MG63 (cell line): Measurements from ENCODE around the gene SMIM7. TPM values are rescaled to one million over a fixed set of nuclear protein-coding genes. Genes with fewer than 3 reads are reported as not detected.

Experiments used
- DNase-seq: peaks from one replicate; pipeline ENCODE4 v3.0.0-alpha.2; 2020
- H3K27me3 ChIP-seq: fragments of 250-450 bp; sonication (Bioruptor Pico); 2 replicates; pipeline ENCODE4 v1.5.1; 2020; ENCODE audit warnings: mild to moderate bottlenecking, moderate library complexity
- H3K36me3 ChIP-seq: fragments of 250-450 bp; sonication (Bioruptor Pico); 2 replicates; pipeline ENCODE4 v1.5.1; 2020; ENCODE audit warnings: mild to moderate bottlenecking, moderate library complexity
- H3K4me3 ChIP-seq: fragments of 250-450 bp; sonication (Bioruptor Pico); 2 replicates; pipeline ENCODE4 v1.5.1; 2020; ENCODE audit warnings: mild to moderate bottlenecking, moderate library complexity
- H3K9me3 ChIP-seq: fragments of 250-450 bp; sonication (Bioruptor Pico); 2 replicates; pipeline ENCODE4 v1.5.1; 2020; ENCODE audit warnings: mild to moderate bottlenecking, moderate library complexity
- total RNA-seq: library from RNA; depleted of rRNA; stranded (reverse); fragments of >200 nt; shearing (Covaris generic); gene quantifications from 2 replicates; pipeline ENCODE4 v1.2.3, GENCODE V29; 2014; ENCODE audit warnings: low replicate concordance

SMIM7 gene
- total RNA-seq, 1 experiment from 2014 or later = 111 TPM

DNA sequence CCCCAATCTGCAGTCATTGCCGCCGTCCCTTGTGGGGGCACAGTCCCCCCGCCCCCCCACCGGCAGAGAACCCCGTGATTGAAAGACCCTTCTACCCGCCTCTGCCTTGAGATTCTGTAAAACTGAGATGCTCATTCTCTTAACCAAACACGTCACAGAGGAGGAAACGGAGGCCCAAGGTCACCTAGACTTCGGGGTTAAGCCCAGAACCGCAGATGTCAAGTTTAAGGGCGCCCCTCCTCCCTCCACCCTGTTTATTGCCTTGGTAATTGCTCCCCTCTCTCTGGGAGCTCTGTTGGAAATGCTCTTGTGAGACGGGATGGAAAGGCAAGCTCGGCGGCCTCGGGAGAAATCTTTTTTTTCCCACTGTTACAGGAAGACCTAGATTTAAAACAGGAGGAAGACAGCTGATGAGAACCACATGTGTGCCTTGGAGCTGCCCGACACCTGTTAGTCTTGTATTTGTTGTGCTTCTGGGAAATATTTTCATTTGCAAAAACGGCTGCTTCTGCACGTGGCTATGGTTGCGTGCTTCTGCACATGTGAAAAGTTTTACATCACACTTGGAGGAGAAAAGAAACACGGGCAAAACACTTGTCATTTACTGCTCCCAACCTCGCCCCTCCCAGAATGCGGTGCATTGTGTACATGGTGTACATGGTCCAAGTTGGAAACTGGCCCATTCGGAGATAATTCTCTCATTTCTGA is 30.8 kb downstream of the SMIM7 start:
- no peak for DNase-seq
- Histone ChIP-seq H3K36me3 (peaks cover 57% of the 10 kb centered on the region), H3K9me3 (no peaks in the 10 kb centered on the region), H3K27me3 (no peaks in the 10 kb centered on the region), H3K4me3 (peak overlapping the region; percentile 93)

DNA sequence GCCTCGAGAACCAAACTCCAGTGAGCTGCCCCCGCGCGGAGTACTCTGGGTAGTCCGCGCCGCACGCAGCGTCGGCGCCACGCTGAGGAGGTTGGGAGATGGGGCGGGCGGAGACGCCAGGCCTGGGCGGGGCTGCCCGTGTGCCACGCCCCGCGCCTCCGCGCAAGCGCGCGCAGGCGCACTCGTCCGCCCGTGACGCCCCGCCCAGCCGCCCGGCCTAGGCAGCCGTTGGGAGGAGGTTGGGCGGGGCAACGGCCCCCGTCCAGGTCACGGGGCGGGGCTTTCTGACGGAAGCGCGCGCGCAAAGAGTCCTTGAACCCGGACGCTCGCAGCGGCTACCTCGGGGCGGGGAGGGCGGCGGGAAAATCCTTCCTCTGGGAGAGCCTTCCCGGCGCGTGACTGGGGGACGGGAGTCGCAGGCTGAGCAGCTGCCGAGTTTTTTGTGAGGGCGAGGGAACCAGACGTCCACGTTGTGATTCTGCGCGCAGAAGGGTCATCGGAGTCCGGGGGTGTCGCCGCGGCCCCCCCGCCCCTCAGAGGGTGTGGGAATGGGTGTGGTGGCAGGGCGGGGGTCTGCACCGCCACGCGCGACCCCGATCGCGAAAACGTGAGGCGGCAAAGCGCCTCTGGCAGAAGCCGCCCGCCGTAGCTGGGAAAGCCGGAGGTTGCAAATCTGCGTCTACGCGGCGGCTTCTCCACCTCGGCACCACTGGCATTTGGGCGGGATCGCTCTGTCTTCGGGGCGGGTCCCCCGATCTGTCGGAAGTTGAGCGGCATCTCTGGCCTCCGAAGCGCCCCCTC is 31.6 kb downstream of the SMIM7 start, which contains the start of gene MED26:
TSS of gene MED26 (minus strand) at position 22 of the 801 bp plus-strand sequence. CDS start 261 bp downstream, outside the sequence.
- Histone ChIP-seq H3K36me3 (peaks cover 57% of the 10 kb centered on the region), H3K4me3 (peak within 1 kb of the TSS; percentile 93), H3K27me3 (no peaks in the 10 kb centered on the region), H3K9me3 (no peaks in the 10 kb centered on the region)
- peak; percentile 93 for DNase-seq

DNA sequence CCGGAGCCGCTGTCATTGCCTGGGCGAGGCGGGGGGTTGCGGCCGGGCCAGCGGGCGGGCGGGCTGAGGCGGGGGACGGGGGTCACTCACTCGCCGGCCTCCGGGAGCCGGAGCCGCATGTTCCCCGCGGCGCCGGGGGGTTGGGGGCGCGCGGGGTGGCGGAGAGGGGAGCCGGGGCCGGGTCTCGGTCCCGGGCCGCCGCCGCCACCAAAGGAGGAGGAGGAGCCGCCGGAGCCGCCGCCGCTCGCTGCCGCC is 32.1 kb downstream of the SMIM7 start:
- H3K9me3 ChIP-seq = no peaks in the 10 kb centered on the region
- H3K36me3 ChIP-seq = peaks cover 60% of the 10 kb centered on the region
- H3K27me3 ChIP-seq = no peaks in the 10 kb centered on the region
- peak overlapping the region; percentile 93 for H3K4me3 ChIP-seq
- DNase-seq = no peak

DNA sequence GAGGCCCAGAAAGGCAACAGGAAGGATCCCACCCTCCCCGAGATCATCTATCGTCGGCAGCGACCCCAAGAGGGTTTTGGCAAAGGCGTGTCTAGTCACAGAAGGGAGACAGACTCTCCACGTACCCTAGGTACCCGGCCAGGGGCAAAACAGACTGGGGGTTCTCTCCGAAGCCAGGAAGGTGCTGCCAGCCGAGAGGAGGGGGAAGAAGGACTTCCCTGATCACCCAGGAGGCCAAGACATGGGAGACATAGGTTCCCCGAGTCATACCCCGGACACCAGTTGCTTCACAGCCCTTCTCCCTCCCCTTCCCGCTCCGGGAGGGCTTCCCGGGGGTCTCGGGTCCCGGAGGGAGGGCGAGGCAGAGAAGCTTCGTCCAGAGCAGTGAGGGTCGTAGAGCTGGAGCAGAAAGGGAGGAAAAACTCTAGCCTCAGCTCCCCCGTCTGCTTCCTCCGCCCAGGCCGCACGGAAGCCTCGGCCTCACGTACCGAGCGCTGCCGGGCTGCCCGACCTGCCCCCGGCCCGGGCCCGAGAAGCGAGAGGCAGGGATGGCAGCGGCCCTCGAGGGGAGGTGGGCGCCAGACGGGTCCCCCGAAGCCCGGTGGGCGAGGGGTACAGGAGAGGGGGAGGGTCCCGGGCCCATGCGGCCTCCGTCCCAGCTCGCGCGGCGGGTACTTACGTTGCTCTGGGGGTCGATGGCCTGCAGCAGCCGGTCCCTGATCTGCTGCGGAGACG is 32.6 kb downstream of the SMIM7 start:
- no peak for DNase-seq
- Histone ChIP-seq H3K4me3 (peak overlapping the region; percentile 93), H3K9me3 (no peaks in the 10 kb centered on the region), H3K36me3 (peaks cover 56% of the 10 kb centered on the region), H3K27me3 (no peaks in the 10 kb centered on the region)

DNA sequence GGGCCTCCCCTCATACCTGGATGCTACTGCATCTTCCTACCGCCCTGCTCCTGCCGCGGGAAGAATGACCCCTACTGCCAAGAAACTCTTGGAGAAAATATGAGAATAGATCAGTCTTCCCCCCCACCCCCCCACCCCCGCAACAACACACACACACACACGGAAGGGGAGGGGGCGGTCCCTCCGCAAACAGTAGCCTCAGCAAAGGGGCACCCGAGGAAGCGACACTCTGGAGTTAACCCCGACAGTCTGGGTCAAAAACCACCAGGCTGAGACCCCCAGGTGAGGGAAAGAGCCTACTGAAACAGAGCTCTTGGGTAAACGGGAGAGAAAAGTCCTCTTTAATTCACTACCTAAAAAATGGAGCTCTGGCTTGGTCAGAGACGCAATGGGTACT is 33.1 kb downstream of the SMIM7 start:
- Histone ChIP-seq H3K9me3 (no peaks in the 10 kb centered on the region), H3K27me3 (no peaks in the 10 kb centered on the region), H3K36me3 (peaks cover 53% of the 10 kb centered on the region), H3K4me3 (peak overlapping the region; percentile 93)
- DNase-seq = peak; percentile 23

DNA sequence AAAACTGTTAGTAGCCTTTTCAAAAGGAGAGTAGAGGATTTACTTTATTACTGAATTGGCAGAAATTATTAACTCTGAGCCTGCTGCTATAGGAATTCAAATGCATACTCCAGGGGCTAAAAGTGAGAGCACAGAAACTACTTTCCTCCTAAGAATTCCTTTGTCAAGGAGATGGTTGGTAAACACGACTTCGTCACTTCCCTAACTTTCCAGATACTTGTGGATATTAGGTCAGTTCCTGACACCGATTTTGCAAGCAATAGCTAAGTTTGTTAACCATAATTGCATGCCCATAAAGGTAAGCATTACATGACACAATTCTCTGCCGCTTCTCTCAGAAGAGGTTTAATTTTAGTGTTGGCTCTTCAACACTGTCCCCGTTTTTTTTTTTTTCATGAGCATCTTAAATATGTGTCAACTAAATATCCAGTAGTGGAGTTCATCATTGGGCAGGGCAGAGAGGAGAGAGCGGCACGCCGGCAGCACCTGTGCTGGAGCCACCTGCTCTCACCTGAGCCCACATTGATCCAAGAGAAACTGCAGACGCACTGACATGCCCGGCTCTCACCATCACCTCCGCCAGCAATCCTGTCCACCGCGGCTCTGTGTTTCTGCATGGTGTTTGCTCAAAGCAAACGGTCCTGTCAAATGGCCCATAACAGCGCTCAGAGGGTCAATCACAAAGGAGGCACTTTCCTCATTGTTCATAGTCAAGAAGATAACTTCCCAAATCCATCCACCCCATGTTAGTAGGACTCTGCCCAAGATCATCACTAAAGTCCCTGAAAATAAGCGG is 34.6 kb downstream of the SMIM7 start:
- peaks cover 42% of the 10 kb centered on the region for H3K36me3 ChIP-seq
- DNase-seq = no peak
- no peaks in the 10 kb centered on the region for H3K9me3 ChIP-seq
- H3K27me3 ChIP-seq = no peaks in the 10 kb centered on the region
- 0 out of 2 replicates have a peak overlapping the region, but pooled peaks have one; percentile 93 for H3K4me3 ChIP-seq

DNA sequence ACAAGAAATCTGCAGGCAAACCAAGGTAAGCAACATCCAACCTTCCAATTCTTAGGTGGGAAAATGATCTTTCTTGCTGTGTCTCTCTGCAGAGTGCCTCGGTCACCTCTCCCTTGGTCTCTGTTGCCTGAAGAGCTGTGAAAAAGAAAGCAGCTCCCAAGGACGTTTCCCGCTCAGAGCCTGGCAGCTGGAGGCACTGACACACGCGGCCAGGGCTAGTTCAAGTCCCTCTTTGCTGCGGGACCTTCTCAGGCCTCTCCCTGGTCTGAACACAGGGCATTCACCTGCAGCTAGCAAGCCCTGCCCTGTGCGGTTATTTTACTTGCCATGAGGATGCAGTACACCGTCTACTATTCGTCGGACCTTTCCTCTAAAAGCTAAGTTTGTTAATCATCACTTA is 35.7 kb downstream of the SMIM7 start:
- DNase-seq = no peak

DNA sequence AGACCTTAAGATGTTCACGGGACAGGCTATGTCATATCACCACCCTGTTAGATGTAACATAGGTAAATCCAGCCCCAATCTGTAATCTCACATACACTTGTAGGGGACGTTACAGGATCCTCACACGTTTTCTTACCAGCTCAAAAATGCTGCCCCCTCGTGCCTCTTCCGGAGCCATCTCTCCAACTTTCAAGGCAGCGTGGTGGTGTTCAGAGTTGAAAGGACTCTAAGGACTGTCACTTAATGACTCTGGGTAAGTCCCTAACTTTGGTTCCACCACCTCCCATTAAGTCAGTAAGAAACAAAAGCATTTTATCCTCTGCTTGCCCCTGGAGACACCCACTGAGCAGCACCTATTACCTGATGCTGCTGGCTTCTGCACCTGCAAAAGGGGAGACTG is 36.4 kb downstream of the SMIM7 start:
- DNase-seq = no peak
- H3K4me3 ChIP-seq = no peak overlapping the region
- H3K9me3 ChIP-seq = no peaks in the 10 kb centered on the region
- peaks cover 33% of the 10 kb centered on the region for H3K36me3 ChIP-seq
- no peaks in the 10 kb centered on the region for H3K27me3 ChIP-seq

More for the DNA sequence above, 35.7 kb downstream of the SMIM7 start:
- Histone ChIP-seq H3K27me3 (no peaks in the 10 kb centered on the region), H3K9me3 (no peaks in the 10 kb centered on the region), H3K4me3 (no peak overlapping the region), H3K36me3 (peaks cover 36% of the 10 kb centered on the region)

DNA sequence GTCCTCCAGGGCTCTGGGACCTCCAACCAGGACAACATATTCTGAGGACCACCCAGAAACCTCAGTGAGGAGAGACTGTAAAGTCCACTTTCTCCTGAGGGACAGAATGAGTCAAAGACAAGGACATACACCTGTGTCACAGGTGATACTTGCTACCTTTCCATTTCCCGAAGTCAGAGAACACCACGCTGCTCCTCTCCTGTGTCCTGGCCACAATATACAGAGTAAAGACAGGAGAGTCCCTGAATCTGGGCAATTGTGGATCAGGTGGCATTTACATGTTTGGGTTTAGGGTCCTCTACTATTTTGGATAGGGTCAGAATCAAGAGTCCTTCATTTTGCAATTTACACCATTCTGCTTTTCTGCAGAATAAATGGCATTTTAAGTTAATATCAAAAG is 36.9 kb downstream of the SMIM7 start:
- peaks cover 33% of the 10 kb centered on the region for H3K36me3 ChIP-seq
- H3K9me3 ChIP-seq = no peaks in the 10 kb centered on the region
- H3K27me3 ChIP-seq = no peaks in the 10 kb centered on the region
- H3K4me3 ChIP-seq = no peak overlapping the region
- no peak for DNase-seq

DNA sequence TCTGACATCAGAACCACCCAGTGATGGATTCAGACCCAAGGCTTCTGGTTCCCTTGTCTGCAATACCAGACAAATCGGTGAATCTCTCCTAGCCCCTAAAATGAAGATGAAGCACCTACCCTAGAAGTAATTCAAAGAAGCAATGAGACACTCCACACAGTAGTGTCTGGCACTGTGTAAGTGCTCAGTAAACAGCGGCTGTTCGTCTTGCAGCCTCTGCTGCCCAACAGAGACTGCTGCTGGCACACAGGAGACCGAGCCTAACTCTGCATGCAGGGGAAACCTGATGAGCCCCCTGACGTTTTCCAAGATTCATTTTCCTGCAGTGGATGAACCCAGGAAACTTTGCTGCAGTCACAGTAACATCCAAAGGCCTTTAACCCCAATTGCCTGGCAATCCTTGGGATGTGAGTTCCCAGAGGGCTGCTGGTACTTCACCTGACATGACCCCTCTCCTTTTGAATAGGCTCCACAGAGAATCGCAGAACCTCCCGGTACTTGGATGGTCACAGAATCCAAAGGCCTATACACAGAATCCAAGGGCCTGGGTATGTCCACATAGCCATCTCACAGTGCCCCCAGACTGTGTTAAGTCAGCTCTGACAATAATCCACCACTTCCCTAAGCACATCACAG is 38.7 kb downstream of the SMIM7 start:
- no peaks in the 10 kb centered on the region for H3K27me3 ChIP-seq
- H3K9me3 ChIP-seq = no peaks in the 10 kb centered on the region
- DNase-seq = no peak
- H3K36me3 ChIP-seq = peaks cover 33% of the 10 kb centered on the region
- H3K4me3 ChIP-seq = no peak overlapping the region

DNA sequence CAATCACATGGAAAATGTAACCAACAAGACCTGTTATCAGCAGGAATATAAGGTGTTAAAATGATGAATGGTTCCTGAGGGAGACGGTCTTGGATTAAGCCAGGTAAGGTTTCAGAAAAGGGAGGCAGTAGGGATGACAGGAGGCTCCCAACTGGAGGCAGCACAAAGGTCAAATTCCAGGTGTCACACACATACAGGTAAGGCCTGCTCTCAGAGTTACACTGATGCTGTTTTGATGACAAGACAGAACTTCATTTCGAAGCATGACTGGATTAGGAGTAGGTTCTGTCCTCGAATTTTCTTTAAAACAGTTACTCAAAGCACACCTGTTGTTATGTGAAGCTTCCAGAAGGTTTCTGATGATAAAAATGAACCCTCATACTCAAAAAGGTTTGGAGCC is 39.4 kb downstream of the SMIM7 start:
- Histone ChIP-seq H3K9me3 (no peaks in the 10 kb centered on the region), H3K27me3 (no peaks in the 10 kb centered on the region), H3K4me3 (no peak overlapping the region), H3K36me3 (peaks cover 28% of the 10 kb centered on the region)
- DNase-seq = no peak

DNA sequence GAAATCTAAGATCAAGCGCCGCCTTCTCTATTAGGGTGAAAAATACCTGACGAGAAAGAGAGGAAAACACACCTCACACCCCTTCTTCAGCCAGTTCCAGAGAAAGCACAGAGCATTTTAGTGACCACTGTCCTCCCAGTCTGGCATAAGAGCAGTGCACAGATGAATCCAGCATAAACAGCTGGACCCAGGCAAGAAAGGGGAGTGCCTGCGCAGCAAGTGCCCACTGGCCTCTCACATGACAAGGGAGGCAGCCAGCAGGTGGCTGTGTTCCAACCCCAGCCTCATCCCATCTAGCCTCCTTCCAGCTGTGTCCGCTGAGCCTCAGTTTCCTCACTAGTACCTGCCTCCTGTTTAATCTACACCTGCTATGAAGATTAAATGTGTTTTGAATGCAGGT is 39.9 kb downstream of the SMIM7 start:
- no peak overlapping the region for H3K4me3 ChIP-seq
- no peak for DNase-seq

DNA sequence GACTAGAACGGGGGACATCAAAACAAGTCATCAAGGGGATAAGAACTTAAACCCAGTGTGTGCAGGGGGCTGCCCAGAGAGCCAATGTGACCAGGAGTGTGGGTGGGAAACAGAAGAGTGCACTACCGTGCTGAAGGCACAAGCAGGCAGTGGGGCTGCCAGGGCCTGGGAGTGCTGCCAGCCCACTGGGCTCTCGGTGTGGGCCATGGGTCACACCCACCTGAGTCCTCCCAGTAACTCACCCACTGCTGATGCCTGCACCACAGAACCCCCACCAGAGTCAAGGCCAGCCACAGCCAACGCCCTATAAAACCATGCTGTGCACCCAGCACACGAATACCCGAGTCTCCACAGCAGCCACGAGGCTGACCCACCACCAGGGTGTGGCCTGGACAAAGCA is 40.5 kb downstream of the SMIM7 start:
- peak; percentile 41 for DNase-seq
- peaks cover 17% of the 10 kb centered on the region for H3K36me3 ChIP-seq
- no peaks in the 10 kb centered on the region for H3K27me3 ChIP-seq
- H3K9me3 ChIP-seq = no peaks in the 10 kb centered on the region
- H3K4me3 ChIP-seq = no peak overlapping the region

More for the DNA sequence above, 39.9 kb downstream of the SMIM7 start:
- Histone ChIP-seq H3K36me3 (peaks cover 23% of the 10 kb centered on the region), H3K9me3 (no peaks in the 10 kb centered on the region), H3K27me3 (no peaks in the 10 kb centered on the region)

DNA sequence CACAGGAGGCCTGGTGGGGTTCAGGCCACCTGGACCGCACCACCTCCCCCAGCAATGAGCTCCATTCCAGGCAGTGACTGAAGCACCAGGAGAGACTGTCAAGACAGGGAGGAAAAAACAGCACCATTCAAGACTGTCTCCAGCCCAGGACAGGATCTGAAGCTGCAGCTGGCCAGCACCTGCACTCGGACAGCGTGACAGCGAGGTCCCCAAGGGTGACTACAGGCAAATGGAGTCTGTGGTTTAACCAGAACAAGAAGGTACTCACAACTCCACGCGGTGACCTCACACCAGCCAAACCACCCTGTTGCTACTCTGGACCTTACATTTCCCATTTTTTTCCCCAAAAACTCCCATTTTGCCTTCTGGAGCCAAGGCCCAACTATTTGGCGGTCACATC is 41.7 kb downstream of the SMIM7 start:
- no peak overlapping the region for H3K4me3 ChIP-seq
- H3K36me3 ChIP-seq = peaks cover 5% of the 10 kb centered on the region
- DNase-seq = no peak
- no peaks in the 10 kb centered on the region for H3K27me3 ChIP-seq
- no peaks in the 10 kb centered on the region for H3K9me3 ChIP-seq

DNA sequence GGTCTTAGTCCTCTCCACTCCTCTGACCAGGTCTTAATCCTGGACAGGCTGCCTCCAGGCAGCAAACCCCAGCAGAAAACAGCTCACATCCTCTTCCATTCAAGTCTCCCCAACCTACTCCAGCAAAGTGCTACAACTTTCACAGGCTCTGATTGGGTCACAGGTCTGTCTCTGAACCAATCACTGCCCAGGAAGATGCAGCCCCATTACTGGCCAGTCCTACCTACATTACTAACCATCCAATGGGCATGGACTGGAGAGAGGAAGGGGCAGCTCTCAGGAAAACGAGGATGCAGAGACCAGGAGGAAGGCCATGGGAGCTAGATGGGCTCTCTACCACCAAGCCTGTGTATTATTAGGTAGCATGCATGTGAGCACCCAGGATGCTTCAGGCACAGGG is 44.1 kb downstream of the SMIM7 start:
- Histone ChIP-seq H3K4me3 (no peak overlapping the region), H3K9me3 (no peaks in the 10 kb centered on the region)

DNA sequence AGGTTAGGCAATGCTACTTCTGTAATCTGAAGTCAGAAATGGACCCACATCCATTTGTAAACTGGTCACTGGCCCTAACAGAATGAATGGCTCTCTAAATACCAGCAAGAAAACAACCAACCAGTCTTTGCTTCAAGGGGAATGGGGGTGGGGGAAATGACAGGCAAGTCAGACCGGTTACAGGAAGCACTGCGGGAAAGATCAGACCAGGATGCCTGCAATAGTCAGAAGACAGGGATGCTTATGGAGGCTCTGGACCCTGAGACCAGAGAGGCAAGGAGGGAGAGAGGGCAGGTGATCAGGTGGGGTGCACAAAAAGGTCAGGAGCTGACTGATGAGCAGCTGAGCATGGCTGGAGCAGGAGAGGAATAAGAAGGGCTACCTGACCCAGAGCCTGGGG is 45.0 kb downstream of the SMIM7 start:
- Histone ChIP-seq H3K36me3 (no peaks in the 10 kb centered on the region; the same call in 1 of the 2 replicates), H3K4me3 (no peak overlapping the region)
- no peak for DNase-seq

More for the DNA sequence above, 44.1 kb downstream of the SMIM7 start:
- Histone ChIP-seq H3K27me3 (no peaks in the 10 kb centered on the region), H3K36me3 (no peaks in the 10 kb centered on the region; the same call in 1 of the 2 replicates)
- DNase-seq = no peak

More for the DNA sequence above, 45.0 kb downstream of the SMIM7 start:
- no peaks in the 10 kb centered on the region for H3K27me3 ChIP-seq
- H3K9me3 ChIP-seq = no peaks in the 10 kb centered on the region
